ENCODE results near the gene LRP1B. TPM values are rescaled to one million over a fixed set of nuclear protein-coding genes. Genes with fewer than 3 reads are reported as not detected.

The LRP1B gene
- polyA plus RNA-seq, 2 of the 4 experiments (the other 2 are of a cell fraction), result 0.03 TPM; not detected in 1

- CTCF ChIA-PET, result no interaction called here
- DNase-seq (ENCODE audit: low read depth in 1 of 2, low spot score in 1 of 2) (no peak), FAIRE-seq (no peak), ATAC-seq (no peak)
- no peak for TF ChIP-seq NR3C1 (IDR thresholded peaks at IDR 0.05)
- TF ChIP-seq, protein P1, sequence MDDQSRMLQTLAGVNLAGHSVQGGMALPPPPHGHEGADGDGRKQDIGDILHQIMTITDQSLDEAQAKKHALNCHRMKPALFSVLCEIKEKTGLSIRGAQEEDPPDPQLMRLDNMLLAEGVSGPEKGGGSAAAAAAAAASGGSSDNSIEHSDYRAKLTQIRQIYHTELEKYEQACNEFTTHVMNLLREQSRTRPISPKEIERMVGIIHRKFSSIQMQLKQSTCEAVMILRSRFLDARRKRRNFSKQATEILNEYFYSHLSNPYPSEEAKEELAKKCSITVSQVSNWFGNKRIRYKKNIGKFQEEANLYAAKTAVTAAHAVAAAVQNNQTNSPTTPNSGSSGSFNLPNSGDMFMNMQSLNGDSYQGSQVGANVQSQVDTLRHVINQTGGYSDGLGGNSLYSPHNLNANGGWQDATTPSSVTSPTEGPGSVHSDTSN (IDR thresholded peaks at IDR 0.05), result no peak
- no peak for TF ChIP-seq RAD21 (conservative IDR thresholded peaks at IDR 0.05 in 1 of 2, IDR thresholded peaks at IDR 0.05 in 1 of 2)
- TF ChIP-seq GATA3 (IDR thresholded peaks at IDR 0.05; ENCODE audit: borderline replicate concordance), result no peak
- no peak for TF ChIP-seq RNF2 (IDR thresholded peaks at IDR 0.05; ENCODE audit: borderline replicate concordance, low read depth)
- TF ChIP-seq KDM1A (IDR thresholded peaks at IDR 0.05; ENCODE audit: low read depth), result no peak
- TF ChIP-seq JUN (IDR thresholded peaks at IDR 0.05), result no peak
- TF ChIP-seq KDM5A (IDR thresholded peaks at IDR 0.05), result no peak
- no peak for TF ChIP-seq EHMT2 (IDR thresholded peaks at IDR 0.05; ENCODE audit: low read depth)
- no peak for TF ChIP-seq TFCP2L1 (CRISPR knock-in tag; IDR thresholded peaks at IDR 0.05)
- TF ChIP-seq BCL3 (IDR thresholded peaks at IDR 0.05), result no peak
- no peak for TF ChIP-seq FOXS1 (CRISPR knock-in tag; IDR thresholded peaks at IDR 0.05)
- TF ChIP-seq CHD4 (IDR thresholded peaks at IDR 0.05; ENCODE audit: borderline replicate concordance), result no peak
- TF ChIP-seq, protein P2, sequence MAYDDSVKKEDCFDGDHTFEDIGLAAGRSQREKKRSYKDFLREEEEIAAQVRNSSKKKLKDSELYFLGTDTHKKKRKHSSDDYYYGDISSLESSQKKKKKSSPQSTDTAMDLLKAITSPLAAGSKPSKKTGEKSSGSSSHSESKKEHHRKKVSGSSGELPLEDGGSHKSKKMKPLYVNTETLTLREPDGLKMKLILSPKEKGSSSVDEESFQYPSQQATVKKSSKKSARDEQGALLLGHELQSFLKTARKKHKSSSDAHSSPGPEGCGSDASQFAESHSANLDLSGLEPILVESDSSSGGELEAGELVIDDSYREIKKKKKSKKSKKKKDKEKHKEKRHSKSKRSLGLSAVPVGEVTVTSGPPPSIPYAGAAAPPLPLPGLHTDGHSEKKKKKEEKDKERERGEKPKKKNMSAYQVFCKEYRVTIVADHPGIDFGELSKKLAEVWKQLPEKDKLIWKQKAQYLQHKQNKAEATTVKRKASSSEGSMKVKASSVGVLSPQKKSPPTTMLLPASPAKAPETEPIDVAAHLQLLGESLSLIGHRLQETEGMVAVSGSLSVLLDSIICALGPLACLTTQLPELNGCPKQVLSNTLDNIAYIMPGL (CRISPR knock-in tag; IDR thresholded peaks at IDR 0.05; ENCODE audit: borderline replicate concordance), result no peak
- TF ChIP-seq FOSB (CRISPR knock-in tag; IDR thresholded peaks at IDR 0.05), result no peak
- no peak for TF ChIP-seq RCOR1 (IDR thresholded peaks at IDR 0.05; ENCODE audit: low read depth, low read length)
- no peak for TF ChIP-seq ZNF302 (CRISPR knock-in tag; IDR thresholded peaks at IDR 0.05)
- H3K9me3 ChIP-seq, result no peaks in the 10 kb centered on the region
- POLR2A ChIA-PET, result no interaction called here
- H3K4me2 ChIP-seq, result no peak overlapping the region
- H3K27ac ChIP-seq, result no peak overlapping the region
- no peaks in the 10 kb centered on the region for H3K4me1 ChIP-seq
- H3K4me3 ChIP-seq, result no peak overlapping the region
- WGBS (ENCODE audit: missing lambda C conversion rate), result 31% methylated on average over 1 of the region's 1 CpG
Observed at GRCh38 chr2:140473851-140474250, 1657.0 kb downstream of the LRP1B start.

DNA sequence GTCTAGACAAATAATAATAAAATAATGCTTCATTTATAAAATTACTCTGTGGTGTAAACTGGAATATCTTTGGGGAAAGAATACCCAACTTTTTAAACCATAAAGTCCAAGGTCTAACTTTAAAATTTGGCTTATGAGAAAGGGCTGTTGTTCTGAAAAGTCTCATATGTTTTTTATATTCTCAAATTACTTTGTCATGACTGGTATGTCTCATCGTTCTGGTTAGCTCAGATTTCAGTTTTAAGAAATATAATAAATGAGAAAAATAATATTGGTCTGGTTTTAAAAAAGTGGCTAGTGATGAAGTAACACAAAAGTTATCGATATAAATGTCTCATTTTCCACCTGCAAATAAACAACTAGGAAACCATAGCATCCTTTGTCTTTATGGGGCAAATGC, 1658.1 kb downstream of the LRP1B start:
- 21% methylated on average over 2 of the region's 2 CpGs for WGBS (ENCODE audit: missing lambda C conversion rate)
- Histone ChIP-seq H3K27ac (no peak overlapping the region), H3K9me3 (no peaks in the 10 kb centered on the region), H3K4me3 (no peak overlapping the region), H3K4me2 (no peak overlapping the region), H3K4me1 (no peaks in the 10 kb centered on the region)
- ChIA-PET POLR2A (no interaction called here), CTCF (interaction anchor here (1.5 kb wide), 1 partner anchor 15 kb away, joined by 3 read pairs; no protein-coding TSS in a partner anchor)
- no peak for ATAC-seq
- DNase-seq (ENCODE audit: low read depth in 1 of 2, low spot score in 1 of 2), result no peak
- TF ChIP-seq POLR2AphosphoS2 (conservative IDR thresholded peaks at IDR 0.05; ENCODE audit: low read length) (no peak), CHD4 (IDR thresholded peaks at IDR 0.05; ENCODE audit: borderline replicate concordance) (no peak), FOSB (CRISPR knock-in tag; IDR thresholded peaks at IDR 0.05) (no peak), MAFK (IDR thresholded peaks at IDR 0.05; ENCODE audit: partially characterized antibody) (no peak), NFE2L2 (conservative IDR thresholded peaks at IDR 0.05; ENCODE audit: low read length) (no peak), HEYL (CRISPR knock-in tag; IDR thresholded peaks at IDR 0.05) (no peak), NR3C1 (IDR thresholded peaks at IDR 0.05) (no peak), GATA3 (IDR thresholded peaks at IDR 0.05; ENCODE audit: borderline replicate concordance) (no peak), RNF2 (IDR thresholded peaks at IDR 0.05; ENCODE audit: borderline replicate concordance, low read depth) (no peak), EP300 (IDR thresholded peaks at IDR 0.05) (no peak), SMC3 (IDR thresholded peaks at IDR 0.05) (no peak), HOXB5 (CRISPR knock-in tag; IDR thresholded peaks at IDR 0.05) (no peak), BHLHE40 (IDR thresholded peaks at IDR 0.05; ENCODE audit: low read depth, low read length) (no peak), CBX2 (IDR thresholded peaks at IDR 0.05; ENCODE audit: borderline replicate concordance, low read depth) (no peak), HOXA7 (CRISPR knock-in tag; IDR thresholded peaks at IDR 0.05) (no peak), CEBPB (IDR thresholded peaks at IDR 0.05) (no peak)
- TF ChIP-seq, protein P3, sequence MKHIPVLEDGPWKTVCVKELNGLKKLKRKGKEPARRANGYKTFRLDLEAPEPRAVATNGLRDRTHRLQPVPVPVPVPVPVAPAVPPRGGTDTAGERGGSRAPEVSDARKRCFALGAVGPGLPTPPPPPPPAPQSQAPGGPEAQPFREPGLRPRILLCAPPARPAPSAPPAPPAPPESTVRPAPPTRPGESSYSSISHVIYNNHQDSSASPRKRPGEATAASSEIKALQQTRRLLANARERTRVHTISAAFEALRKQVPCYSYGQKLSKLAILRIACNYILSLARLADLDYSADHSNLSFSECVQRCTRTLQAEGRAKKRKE (CRISPR knock-in tag; IDR thresholded peaks at IDR 0.05; ENCODE audit: low read depth), result no peak
- FAIRE-seq, result no peak

Data from A549 (cell line).